Measurements from ENCODE around the gene GRK6. TPM values are rescaled to one million over a fixed set of nuclear protein-coding genes. Genes with fewer than 3 reads are reported as not detected.
"Not testable (repeated sequence)": the region's sequence is repeated elsewhere in the genome, so short reads cannot be mapped to it uniquely, and the experiment has no call there.

GRK6 gene
- total RNA-seq, 1 experiment from 2014 or later: 87.7 TPM

- DNase-seq (ENCODE audit: low spot score): no peak
Observed at GRCh38 chr5:177397875-177398390, 28.5 kb upstream of the GRK6 start.

DNA sequence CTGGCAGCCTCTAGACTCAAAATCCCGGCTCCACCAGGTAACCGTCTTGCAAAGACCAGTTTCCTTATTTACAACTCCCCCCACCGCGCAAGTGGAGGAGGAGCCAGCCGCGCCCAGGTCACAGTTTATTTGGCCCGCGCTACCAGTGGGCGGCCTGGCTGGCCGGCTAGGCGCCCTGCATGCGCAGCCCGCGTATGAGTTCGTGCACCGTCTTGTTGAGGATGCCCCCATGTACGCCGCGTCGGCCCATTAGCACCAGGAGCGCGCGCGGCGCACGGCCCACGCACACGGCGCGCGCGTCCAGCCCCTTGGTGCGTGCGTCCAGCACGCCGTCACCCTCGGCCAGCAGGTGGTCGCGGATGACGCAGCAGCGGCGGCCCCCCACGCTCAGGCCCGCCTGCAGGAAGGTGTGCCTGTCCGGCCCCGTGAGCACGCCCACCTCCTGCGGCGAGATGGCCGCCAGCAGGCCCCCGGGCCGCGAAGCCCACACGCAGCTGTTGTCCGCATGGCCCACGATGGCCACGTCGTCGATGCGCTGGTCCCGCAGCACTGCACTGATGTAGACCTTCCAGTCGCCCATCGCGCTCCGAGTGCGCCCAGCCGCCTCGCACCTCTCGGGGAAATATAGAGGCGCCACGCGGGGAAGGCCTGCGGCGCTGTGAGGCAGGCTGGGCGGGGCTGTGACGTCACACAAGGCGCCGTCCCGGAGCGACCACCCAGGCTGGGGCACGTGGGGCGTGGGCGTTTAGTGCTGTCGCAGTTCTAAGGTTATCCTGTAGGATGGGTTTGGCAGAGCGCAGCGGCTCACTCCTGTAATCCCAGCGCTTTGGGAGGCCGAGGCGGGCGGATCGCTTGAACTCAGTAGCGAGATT lies 26.2 kb upstream of the GRK6 start, which contains the start of gene PFN3:
TSS of gene PFN3 (minus strand) at position 665 of the 872 bp plus-strand sequence. CDS start at position 580, 85 bp downstream.
- DNase-seq (ENCODE audit: low spot score): no peak

- peak; percentile 92 for DNase-seq (ENCODE audit: low spot score)
Observed at GRCh38 chr5:177402271-177403043, 24.0 kb upstream of the GRK6 start.

GRCh38 chr5:177403102-177403791 lies 23.2 kb upstream of the GRK6 start:
- DNase-seq (ENCODE audit: low spot score): peak; percentile 61

GRCh38 chr5:177403792-177404640 lies 22.5 kb upstream of the GRK6 start:
- DNase-seq (ENCODE audit: low spot score): peak; percentile 85

DNA sequence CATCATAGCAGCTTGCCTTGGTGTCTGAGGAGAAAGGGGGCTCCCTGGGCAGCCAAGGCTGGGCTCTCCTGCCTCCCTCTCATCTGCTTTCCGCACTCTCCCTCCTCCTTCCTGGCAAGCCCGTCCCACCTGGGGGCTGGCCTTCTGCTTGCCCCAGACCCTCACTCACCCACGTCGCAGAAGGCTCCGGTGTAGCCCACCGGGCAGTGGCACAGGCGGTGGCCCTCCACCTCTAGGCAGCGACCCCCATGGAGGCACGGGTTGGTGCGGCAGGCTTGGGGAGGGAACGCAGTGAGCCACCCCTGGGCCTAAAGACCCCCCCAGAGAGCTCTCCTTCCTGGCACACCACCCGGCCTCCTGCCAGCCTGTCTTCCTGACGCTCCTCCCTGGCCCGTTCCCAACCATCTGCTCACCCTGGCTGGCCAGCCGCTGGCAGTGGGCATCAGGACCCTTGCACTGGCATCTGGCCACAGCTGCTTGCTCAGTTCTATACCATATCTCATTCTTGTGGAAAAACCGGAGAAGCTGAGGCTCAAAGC lies 21.8 kb upstream of the GRK6 start:
- no peak for DNase-seq (ENCODE audit: low spot score)

- DNase-seq (ENCODE audit: low spot score): no peak
Observed at GRCh38 chr5:177405312-177405711, 21.2 kb upstream of the GRK6 start.

DNA sequence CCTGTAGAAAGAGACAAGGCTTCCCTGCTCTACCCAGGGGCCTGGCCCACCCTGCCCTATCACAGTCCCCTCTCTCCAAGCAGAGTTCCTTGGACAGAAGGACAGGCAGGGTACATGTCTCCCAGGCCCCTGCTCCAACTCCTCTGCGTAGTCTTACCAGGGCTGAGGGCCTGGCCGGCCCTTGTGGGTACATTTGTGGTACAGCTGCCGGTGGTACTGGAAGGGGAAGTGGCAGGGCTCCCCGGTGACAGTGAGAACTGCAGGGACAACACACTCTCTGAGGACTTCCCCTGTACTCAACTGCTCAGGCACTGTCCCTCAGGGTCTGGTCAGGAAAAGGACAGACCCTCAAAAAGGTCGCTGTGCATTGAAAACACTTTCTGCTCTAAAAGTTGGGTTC lies 20.7 kb upstream of the GRK6 start:
- no peak for DNase-seq (ENCODE audit: low spot score)

- no peak for DNase-seq (ENCODE audit: low spot score)
Observed at GRCh38 chr5:177409043-177409801, 17.3 kb upstream of the GRK6 start, which contains the start of gene F12. Gene F12, minus strand, starts transcription at chr5:177409564. Its CDS starts 37 bp downstream, at chr5:177409527.

- DNase-seq (ENCODE audit: low spot score): no peak
Observed at GRCh38 chr5:177410575-177410974, 15.9 kb upstream of the GRK6 start.

GRCh38 chr5:177412603-177413233 lies 13.8 kb upstream of the GRK6 start:
- DNase-seq (ENCODE audit: low spot score): no peak

DNA sequence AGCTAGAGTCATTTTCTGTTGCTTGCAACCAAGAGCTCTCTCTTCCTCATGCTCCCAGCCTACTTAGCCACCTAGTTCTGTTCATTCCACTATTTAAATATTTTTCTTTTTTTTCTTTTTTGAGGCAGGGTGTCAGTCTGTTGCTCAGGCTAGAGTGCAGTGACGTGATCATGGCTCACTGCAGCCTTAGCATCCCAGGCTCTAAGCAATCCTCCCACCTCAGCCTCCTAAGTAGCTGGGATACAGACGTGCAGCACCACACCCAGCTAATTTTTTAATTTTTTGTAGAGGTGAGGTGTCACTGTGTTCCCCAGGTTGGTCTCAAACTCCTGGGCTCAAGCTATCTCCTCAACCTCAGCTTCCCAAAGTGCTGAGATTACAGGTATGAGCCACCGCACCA lies 12.0 kb upstream of the GRK6 start:
- no peak for DNase-seq (ENCODE audit: low spot score)

GRCh38 chr5:177417081-177417480 lies 9.4 kb upstream of the GRK6 start:
- not testable (repeated sequence) for DNase-seq (ENCODE audit: low spot score)

DNA sequence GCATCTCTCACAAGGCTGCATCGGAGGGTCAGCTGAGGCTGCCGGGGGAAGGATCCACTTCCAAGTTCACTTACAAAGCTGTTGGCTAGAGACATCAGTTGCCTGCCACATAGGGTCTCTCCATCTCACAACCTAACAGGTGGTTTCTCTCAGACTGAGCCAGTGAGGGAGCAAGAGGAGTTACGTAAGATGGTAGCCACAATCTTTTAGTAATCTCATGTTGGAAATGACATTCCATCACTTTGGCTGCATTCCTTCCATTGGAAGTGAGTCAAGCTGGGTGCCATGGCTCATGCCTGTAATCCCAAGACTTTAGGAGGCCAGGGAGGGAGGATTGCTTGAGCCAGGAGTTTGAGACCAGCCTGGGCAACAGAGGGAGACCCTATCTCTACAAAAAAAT lies 7.4 kb upstream of the GRK6 start:
- no peak for DNase-seq (ENCODE audit: low spot score)

DNA sequence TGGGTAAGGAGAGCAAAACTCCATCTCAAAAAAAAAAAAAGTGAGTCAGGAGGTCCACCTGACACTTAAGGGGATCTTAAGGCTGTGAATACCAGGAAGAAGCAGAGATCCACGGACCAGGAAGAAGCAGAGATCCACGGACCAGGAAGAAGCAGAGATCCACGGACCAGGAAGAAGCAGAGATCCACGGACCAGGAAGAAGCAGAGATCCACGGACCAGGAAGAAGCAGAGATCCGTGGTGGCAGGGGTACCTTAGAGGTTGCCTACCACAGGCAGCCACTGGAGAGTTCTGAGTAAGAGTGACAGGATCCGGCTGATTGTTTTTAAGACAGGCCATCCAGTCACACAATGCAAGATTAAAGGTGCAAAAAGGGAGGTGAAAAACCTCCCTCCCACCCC lies 6.0 kb upstream of the GRK6 start:
- DNase-seq (ENCODE audit: low spot score): not testable (repeated sequence)

DNA sequence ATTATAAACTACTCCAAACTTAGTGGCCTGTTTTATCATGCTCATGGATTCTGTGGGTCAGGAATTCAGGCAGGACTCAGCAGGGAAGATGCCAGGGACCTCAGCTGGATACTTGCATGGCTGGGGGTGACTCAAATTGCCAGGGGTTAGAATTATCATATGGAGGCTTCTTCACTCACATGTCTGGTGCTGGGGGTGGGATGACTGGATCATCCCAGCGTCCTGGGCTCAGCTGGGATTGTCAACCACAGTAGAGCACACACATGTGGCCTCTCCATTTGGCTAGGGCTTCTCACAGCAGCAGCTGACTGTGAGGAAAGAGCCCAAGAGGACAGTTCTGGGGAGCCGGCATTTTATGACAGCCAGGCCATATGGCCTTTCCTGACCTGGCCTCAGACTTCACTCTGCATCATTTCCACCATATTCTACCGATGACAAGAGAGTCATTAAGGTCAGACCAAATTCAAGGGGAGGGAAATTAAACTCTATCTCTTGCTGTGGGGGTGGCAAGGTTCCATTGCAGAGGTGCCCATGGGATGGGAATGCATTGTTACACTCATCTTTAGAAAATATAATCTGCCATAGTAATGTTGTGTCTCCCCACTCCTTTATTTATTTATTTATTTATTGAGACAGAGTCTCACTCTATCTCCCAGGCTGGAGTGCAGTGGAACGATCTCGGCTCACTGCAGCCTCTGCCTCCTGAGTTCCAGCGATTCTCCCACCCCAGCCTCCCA lies 5.2 kb upstream of the GRK6 start:
- no peak for DNase-seq (ENCODE audit: low spot score)

GRCh38 chr5:177423671-177424070 lies 2.8 kb upstream of the GRK6 start:
- DNase-seq (ENCODE audit: low spot score): no peak

DNA sequence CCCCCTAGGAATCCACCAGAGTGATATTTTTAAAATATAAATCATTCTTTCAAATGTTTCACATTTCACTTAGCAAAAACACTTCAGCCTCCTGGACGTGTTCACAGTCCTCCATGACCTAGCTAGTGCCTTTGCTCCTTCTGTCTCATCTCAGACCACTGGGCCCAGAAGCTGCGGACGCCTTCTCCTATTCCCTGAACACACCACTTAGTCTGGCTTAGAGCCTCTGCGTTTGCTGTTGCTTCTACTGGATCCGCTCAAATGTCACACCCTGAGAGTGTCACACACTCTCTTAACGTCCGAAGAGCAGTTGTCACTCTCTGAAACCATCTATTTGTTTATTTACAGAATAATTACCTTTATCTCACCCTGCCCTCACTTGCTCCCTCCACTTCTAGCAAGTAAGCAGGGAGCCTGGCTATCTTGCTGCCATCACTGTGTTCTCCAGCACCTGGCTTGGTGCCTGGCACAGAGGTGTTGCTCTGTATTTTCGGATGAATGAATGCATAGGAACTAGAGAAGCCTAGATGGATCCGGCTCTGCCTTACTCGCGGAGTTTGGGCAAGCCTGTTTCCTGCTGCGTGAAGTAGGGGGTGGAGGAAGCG lies 1.2 kb upstream of the GRK6 start:
- no peak for DNase-seq (ENCODE audit: low spot score)

Measured in HT-29 (cell line).